Smooth muscle cell (in vitro differentiated cells): ENCODE measurements around the gene PCDHAC2. TPM values are rescaled to one million over a fixed set of nuclear protein-coding genes. Genes with fewer than 3 reads are reported as not detected.

Experiments
- DNase-seq: peaks from one replicate; lab custom pipeline; 2025; ENCODE audit not compliant: unreplicated experiment; lab: John Stamatoyannopoulos, UW
- H2AFZ ChIP-seq: fragments of 200-600 bp; sonication (generic); 2 replicates; pipeline ENCODE4 v1.6.0; 2016; ENCODE audit warnings: antibody characterized with exemption, low read depth, mild to moderate bottlenecking
- H3F3A ChIP-seq: fragments of 200-600 bp; sonication (generic); 2 replicates; pipeline ENCODE4 v1.6.0; 2017; ENCODE audit warnings: antibody characterized with exemption, low read depth
- H3K27ac ChIP-seq: fragments of 200-600 bp; sonication (generic); 2 replicates; pipeline ENCODE4 v1.5.1; 2016; ENCODE audit warnings: low read depth, mild to moderate bottlenecking
- H3K27me3 ChIP-seq: fragments of 200-600 bp; sonication (generic); 2 replicates; pipeline ENCODE4 v1.6.1; 2016; ENCODE audit warnings: low read depth, mild to moderate bottlenecking
- H3K36me3 ChIP-seq: fragments of 200-600 bp; sonication (generic); 2 replicates; pipeline ENCODE4 v1.5.1; 2016; ENCODE audit warnings: low read depth
- H3K4me1 ChIP-seq: fragments of 200-600 bp; sonication (generic); 2 replicates; pipeline ENCODE4 v1.5.1; 2016; ENCODE audit warnings: low read depth
- H3K4me2 ChIP-seq: fragments of 200-600 bp; sonication (generic); 2 replicates; pipeline ENCODE4 v1.6.0; 2016; ENCODE audit warnings: mild to moderate bottlenecking
- H3K4me3 ChIP-seq: fragments of 200-600 bp; sonication (generic); 2 replicates; pipeline ENCODE4 v1.5.1; 2016; ENCODE audit warnings: mild to moderate bottlenecking
- H3K79me2 ChIP-seq: fragments of 200-600 bp; sonication (generic); 2 replicates; pipeline ENCODE4 v1.6.0; 2016; ENCODE audit warnings: low read depth, mild to moderate bottlenecking
- H3K9ac ChIP-seq: fragments of 200-600 bp; sonication (generic); 2 replicates; pipeline ENCODE4 v1.6.0; 2016; ENCODE audit warnings: low read depth
- H3K9me3 ChIP-seq: fragments of 200-600 bp; sonication (generic); replicated peaks from 2 replicates; pipeline ENCODE4 v1.5.1; 2016; ENCODE audit warnings: low read depth
- H4K20me1 ChIP-seq: fragments of 200-600 bp; sonication (generic); 2 replicates; pipeline ENCODE4 v1.6.0; 2016; ENCODE audit warnings: low read depth
- polyA plus RNA-seq: library from polyadenylated mRNA; unstranded; fragments of >200 nt; fragmentation: Nextera tagmentation; extraction: Ambion mirVana; gene quantifications from 2 replicates; pipeline ENCODE4 v1.2.1, GENCODE V29; 2016
- small RNA-seq: library from RNA; depleted of rRNA; stranded (forward); fragments of <200 nt; gene quantifications from one replicate; pipeline ENCODE3, GENCODE V24; 2014
- total RNA-seq: library from RNA; depleted of rRNA; stranded (reverse); fragments of >200 nt; gene quantifications from 2 replicates; pipeline ENCODE4 v1.2.3, GENCODE V29; 2014
- TF ChIP-seq, protein P1 (sequence below): fragments of 200-600 bp; sonication (generic); IDR thresholded peaks from 2 replicates; pipeline ENCODE4 v1.5.1; 2017; ENCODE audit warnings: borderline replicate concordance, mild to moderate bottlenecking, antibody characterized with exemption; ENCODE audit not compliant: insufficient read depth, poor library complexity, severe bottlenecking

The PCDHAC2 gene
- total and polyA plus RNA-seq, 2 experiments from 2014 or later: 4.7 to 5.2 TPM

DNA sequence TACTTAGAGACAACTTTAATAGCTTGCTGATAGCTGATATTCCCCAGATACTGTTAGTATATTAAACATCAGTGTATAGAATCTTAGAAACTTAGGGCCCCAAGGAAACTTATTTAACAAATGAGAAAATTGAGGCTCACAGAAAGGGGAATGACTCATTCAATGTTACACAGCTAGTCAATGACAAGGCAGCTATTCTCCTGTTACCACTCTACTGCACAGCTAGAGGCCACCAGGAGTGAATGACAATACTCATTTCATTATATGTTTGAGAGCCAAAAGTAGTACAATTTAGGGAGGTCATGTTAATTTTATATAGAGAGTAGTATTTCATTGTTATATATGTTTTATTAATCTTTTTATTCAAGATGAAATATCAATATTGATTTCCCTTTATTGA, 51.7 kb downstream of the PCDHAC2 start:
- H2AFZ ChIP-seq: no peak overlapping the region
- DNase-seq: no peak
- H4K20me1 ChIP-seq: no peaks in the 10 kb centered on the region
- H3K4me2 ChIP-seq: no peak overlapping the region
- no peak overlapping the region for H3K9ac ChIP-seq
- no peaks in the 10 kb centered on the region for H3K9me3 ChIP-seq
- no peak overlapping the region for H3K27ac ChIP-seq
- H3K27me3 ChIP-seq: no peaks in the 10 kb centered on the region
- H3K4me1 ChIP-seq: peaks cover 6% of the 10 kb centered on the region
- H3F3A ChIP-seq: no peaks in the 10 kb centered on the region
- no peak overlapping the region for H3K4me3 ChIP-seq
- TF ChIP-seq, protein P1, sequence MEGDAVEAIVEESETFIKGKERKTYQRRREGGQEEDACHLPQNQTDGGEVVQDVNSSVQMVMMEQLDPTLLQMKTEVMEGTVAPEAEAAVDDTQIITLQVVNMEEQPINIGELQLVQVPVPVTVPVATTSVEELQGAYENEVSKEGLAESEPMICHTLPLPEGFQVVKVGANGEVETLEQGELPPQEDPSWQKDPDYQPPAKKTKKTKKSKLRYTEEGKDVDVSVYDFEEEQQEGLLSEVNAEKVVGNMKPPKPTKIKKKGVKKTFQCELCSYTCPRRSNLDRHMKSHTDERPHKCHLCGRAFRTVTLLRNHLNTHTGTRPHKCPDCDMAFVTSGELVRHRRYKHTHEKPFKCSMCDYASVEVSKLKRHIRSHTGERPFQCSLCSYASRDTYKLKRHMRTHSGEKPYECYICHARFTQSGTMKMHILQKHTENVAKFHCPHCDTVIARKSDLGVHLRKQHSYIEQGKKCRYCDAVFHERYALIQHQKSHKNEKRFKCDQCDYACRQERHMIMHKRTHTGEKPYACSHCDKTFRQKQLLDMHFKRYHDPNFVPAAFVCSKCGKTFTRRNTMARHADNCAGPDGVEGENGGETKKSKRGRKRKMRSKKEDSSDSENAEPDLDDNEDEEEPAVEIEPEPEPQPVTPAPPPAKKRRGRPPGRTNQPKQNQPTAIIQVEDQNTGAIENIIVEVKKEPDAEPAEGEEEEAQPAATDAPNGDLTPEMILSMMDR: no peak
- no peaks in the 10 kb centered on the region for H3K36me3 ChIP-seq
- no peaks in the 10 kb centered on the region for H3K79me2 ChIP-seq

Small RNA genes lying within 50 kb of the gene (small RNA-seq; reads per million reads assigned to genes)
- gene AC010223.1: not detected

Other genes with a start within 250 kb of the PCDHAC2 start
- gene PCDHA1, start 180.3 kb upstream of the PCDHAC2 start, total RNA-seq: 0.04 TPM in 1 of 2 replicates, not detected in the other
- gene PCDHA1, start 180.3 kb upstream of the PCDHAC2 start, polyA plus RNA-seq: not detected in 2 replicates
- 3.0 and 4.7 TPM in 2 replicates for gene PCDHA2, start 171.6 kb upstream of the PCDHAC2 start, total RNA-seq
- gene PCDHA2, start 171.6 kb upstream of the PCDHAC2 start, polyA plus RNA-seq: 2.5 and 2.7 TPM in 2 replicates
- gene PCDHA3, start 165.4 kb upstream of the PCDHAC2 start, total RNA-seq: 3.2 and 3.9 TPM in 2 replicates
- 0.47 and 0.89 TPM in 2 replicates for gene PCDHA3, start 165.4 kb upstream of the PCDHAC2 start, polyA plus RNA-seq
- gene PCDHA4, start 159.4 kb upstream of the PCDHAC2 start, total RNA-seq: 7.1 and 10.8 TPM in 2 replicates
- 4.1 and 5.0 TPM in 2 replicates for gene PCDHA4, start 159.4 kb upstream of the PCDHAC2 start, polyA plus RNA-seq
- gene PCDHA5, start 144.9 kb upstream of the PCDHAC2 start, total RNA-seq: 0.31 and 1.7 TPM in 2 replicates
- 0.05 and 0.14 TPM in 2 replicates for gene PCDHA5, start 144.9 kb upstream of the PCDHAC2 start, polyA plus RNA-seq
- gene PCDHA6, start 138.5 kb upstream of the PCDHAC2 start, total RNA-seq: 1.2 and 2.4 TPM in 2 replicates
- gene PCDHA6, start 138.5 kb upstream of the PCDHAC2 start, polyA plus RNA-seq: 0.17 and 0.22 TPM in 2 replicates
- 2.4 and 3.1 TPM in 2 replicates for gene PCDHA7, start 132.2 kb upstream of the PCDHAC2 start, total RNA-seq
- 0.37 and 1.0 TPM in 2 replicates for gene PCDHA7, start 132.2 kb upstream of the PCDHAC2 start, polyA plus RNA-seq
- gene PCDHA8, start 125.3 kb upstream of the PCDHAC2 start, total RNA-seq: 0.40 and 0.94 TPM in 2 replicates
- 0.40 and 0.45 TPM in 2 replicates for gene PCDHA8, start 125.3 kb upstream of the PCDHAC2 start, polyA plus RNA-seq
- 1.7 and 2.1 TPM in 2 replicates for gene PCDHA9, start 118.1 kb upstream of the PCDHAC2 start, total RNA-seq
- gene PCDHA9, start 118.1 kb upstream of the PCDHAC2 start, polyA plus RNA-seq: 0.27 and 0.43 TPM in 2 replicates
- gene PCDHA10, start 110.6 kb upstream of the PCDHAC2 start, total RNA-seq: 16.1 and 19.6 TPM in 2 replicates
- 9.0 and 10.1 TPM in 2 replicates for gene PCDHA10, start 110.6 kb upstream of the PCDHAC2 start, polyA plus RNA-seq
- gene PCDHA11, start 97.5 kb upstream of the PCDHAC2 start, total RNA-seq: 2.1 and 3.8 TPM in 2 replicates
- gene PCDHA11, start 97.5 kb upstream of the PCDHAC2 start, polyA plus RNA-seq: 1.6 and 3.0 TPM in 2 replicates
- 7.3 and 9.6 TPM in 2 replicates for gene PCDHA12, start 91.2 kb upstream of the PCDHAC2 start, total RNA-seq
- gene PCDHA12, start 91.2 kb upstream of the PCDHAC2 start, polyA plus RNA-seq: 2.2 and 2.9 TPM in 2 replicates
- 0.99 and 2.5 TPM in 2 replicates for gene PCDHA13, start 84.4 kb upstream of the PCDHAC2 start, total RNA-seq
- 0.30 and 1.3 TPM in 2 replicates for gene PCDHA13, start 84.4 kb upstream of the PCDHAC2 start, polyA plus RNA-seq
- 5.6 and 9.3 TPM in 2 replicates for gene PCDHAC1, start 40.2 kb upstream of the PCDHAC2 start, total RNA-seq
- 0.13 and 0.97 TPM in 2 replicates for gene PCDHAC1, start 40.2 kb upstream of the PCDHAC2 start, polyA plus RNA-seq
- 0.04 and 0.22 TPM in 2 replicates for gene PCDHB1, start 84.9 kb downstream of the PCDHAC2 start, total RNA-seq
- gene PCDHB1, start 84.9 kb downstream of the PCDHAC2 start, polyA plus RNA-seq: not detected in 2 replicates
- 25.8 and 37.9 TPM in 2 replicates for gene PCDHB2, start 128.1 kb downstream of the PCDHAC2 start, total RNA-seq
- gene PCDHB2, start 128.1 kb downstream of the PCDHAC2 start, polyA plus RNA-seq: 32.8 and 41.6 TPM in 2 replicates
- gene PCDHB3, start 134.0 kb downstream of the PCDHAC2 start, total RNA-seq: 3.8 and 5.3 TPM in 2 replicates
- gene PCDHB3, start 134.0 kb downstream of the PCDHAC2 start, polyA plus RNA-seq: 1.5 and 1.8 TPM in 2 replicates
- 2.4 and 2.5 TPM in 2 replicates for gene PCDHB4, start 155.3 kb downstream of the PCDHAC2 start, total RNA-seq
- gene PCDHB4, start 155.3 kb downstream of the PCDHAC2 start, polyA plus RNA-seq: 0.41 and 1.3 TPM in 2 replicates
- gene PCDHB5, start 168.7 kb downstream of the PCDHAC2 start, total RNA-seq: 12.0 and 12.8 TPM in 2 replicates
- gene PCDHB5, start 168.7 kb downstream of the PCDHAC2 start, polyA plus RNA-seq: 6.3 and 9.7 TPM in 2 replicates
- gene PCDHB6, start 183.6 kb downstream of the PCDHAC2 start, total RNA-seq: 0.58 and 0.94 TPM in 2 replicates
- gene PCDHB6, start 183.6 kb downstream of the PCDHAC2 start, polyA plus RNA-seq: 0.25 and 0.32 TPM in 2 replicates
- 0.76 and 1.4 TPM in 2 replicates for gene PCDHB7, start 206.2 kb downstream of the PCDHAC2 start, total RNA-seq
- gene PCDHB7, start 206.2 kb downstream of the PCDHAC2 start, polyA plus RNA-seq: 0.06 TPM in 1 of 2 replicates, not detected in the other
- 0.90 and 3.5 TPM in 2 replicates for gene PCDHB8, start 211.3 kb downstream of the PCDHAC2 start, total RNA-seq
- 0.25 and 1.1 TPM in 2 replicates for gene PCDHB8, start 211.3 kb downstream of the PCDHAC2 start, polyA plus RNA-seq
- gene PCDHB16, start 215.9 kb downstream of the PCDHAC2 start, total RNA-seq: 6.4 and 7.0 TPM in 2 replicates
- 5.2 and 6.5 TPM in 2 replicates for gene PCDHB16, start 215.9 kb downstream of the PCDHAC2 start, polyA plus RNA-seq
- 4.1 and 6.5 TPM in 2 replicates for gene PCDHB9, start 220.7 kb downstream of the PCDHAC2 start, total RNA-seq
- gene PCDHB9, start 220.7 kb downstream of the PCDHAC2 start, polyA plus RNA-seq: 2.2 and 2.4 TPM in 2 replicates
- 6.4 and 7.4 TPM in 2 replicates for gene PCDHB10, start 225.9 kb downstream of the PCDHAC2 start, total RNA-seq
- gene PCDHB10, start 225.9 kb downstream of the PCDHAC2 start, polyA plus RNA-seq: 3.3 and 3.4 TPM in 2 replicates
- gene PCDHB11, start 233.2 kb downstream of the PCDHAC2 start, total RNA-seq: 1.8 and 2.1 TPM in 2 replicates
- gene PCDHB11, start 233.2 kb downstream of the PCDHAC2 start, polyA plus RNA-seq: 0.61 and 1.7 TPM in 2 replicates
- 2.9 and 3.6 TPM in 2 replicates for gene PCDHB12, start 242.2 kb downstream of the PCDHAC2 start, total RNA-seq
- gene PCDHB12, start 242.2 kb downstream of the PCDHAC2 start, polyA plus RNA-seq: 0.57 and 1.0 TPM in 2 replicates
- 4.4 and 8.3 TPM in 2 replicates for gene PCDHB13, start 247.4 kb downstream of the PCDHAC2 start, total RNA-seq
- 1.8 and 2.6 TPM in 2 replicates for gene PCDHB13, start 247.4 kb downstream of the PCDHAC2 start, polyA plus RNA-seq